ENCODE data around the gene DNM2. TPM values are rescaled to one million over a fixed set of nuclear protein-coding genes. Genes with fewer than 3 reads are reported as not detected.

The DNM2 gene
- total and polyA plus RNA-seq, 9 of the 15 experiments (the other 6 are each of a cell fraction or from before 2014, with no cell fraction given): 2.2 to 161 (median 72.6) TPM

DNA sequence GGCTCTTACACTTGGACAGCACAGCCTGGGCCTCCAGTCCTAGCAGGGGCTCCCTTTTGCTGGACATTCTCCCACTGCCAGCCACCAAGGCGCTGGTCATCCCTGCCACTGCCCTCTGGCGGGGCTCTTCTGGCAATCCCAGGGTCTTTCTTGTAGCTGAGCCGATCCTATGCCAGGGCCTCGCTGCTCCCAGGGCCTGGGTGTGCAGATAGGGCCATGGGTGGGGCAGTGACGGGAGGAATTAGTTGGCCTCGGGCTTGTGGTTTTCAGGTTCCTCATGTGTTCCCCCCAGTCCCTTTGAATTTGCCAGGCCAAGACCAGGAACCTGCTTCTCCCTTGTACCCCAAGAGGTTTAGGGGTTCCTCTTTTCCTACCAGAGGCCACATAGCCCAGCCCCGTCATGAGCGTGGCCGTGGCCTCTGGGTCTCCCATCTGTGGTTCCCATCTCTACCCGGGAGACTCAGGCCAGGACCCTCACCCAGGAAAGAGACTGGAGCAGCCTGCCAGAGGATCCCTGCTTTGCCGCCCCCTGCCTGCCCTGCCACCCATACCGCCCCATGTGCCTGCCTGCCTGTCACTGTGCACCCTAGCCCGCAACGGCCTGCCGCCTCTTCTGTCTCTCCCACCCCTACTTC, 91.9 kb downstream of the DNM2 start (continued):
- TF ChIP-seq, protein P1, sequence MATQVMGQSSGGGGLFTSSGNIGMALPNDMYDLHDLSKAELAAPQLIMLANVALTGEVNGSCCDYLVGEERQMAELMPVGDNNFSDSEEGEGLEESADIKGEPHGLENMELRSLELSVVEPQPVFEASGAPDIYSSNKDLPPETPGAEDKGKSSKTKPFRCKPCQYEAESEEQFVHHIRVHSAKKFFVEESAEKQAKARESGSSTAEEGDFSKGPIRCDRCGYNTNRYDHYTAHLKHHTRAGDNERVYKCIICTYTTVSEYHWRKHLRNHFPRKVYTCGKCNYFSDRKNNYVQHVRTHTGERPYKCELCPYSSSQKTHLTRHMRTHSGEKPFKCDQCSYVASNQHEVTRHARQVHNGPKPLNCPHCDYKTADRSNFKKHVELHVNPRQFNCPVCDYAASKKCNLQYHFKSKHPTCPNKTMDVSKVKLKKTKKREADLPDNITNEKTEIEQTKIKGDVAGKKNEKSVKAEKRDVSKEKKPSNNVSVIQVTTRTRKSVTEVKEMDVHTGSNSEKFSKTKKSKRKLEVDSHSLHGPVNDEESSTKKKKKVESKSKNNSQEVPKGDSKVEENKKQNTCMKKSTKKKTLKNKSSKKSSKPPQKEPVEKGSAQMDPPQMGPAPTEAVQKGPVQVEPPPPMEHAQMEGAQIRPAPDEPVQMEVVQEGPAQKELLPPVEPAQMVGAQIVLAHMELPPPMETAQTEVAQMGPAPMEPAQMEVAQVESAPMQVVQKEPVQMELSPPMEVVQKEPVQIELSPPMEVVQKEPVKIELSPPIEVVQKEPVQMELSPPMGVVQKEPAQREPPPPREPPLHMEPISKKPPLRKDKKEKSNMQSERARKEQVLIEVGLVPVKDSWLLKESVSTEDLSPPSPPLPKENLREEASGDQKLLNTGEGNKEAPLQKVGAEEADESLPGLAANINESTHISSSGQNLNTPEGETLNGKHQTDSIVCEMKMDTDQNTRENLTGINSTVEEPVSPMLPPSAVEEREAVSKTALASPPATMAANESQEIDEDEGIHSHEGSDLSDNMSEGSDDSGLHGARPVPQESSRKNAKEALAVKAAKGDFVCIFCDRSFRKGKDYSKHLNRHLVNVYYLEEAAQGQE (IDR thresholded peaks at IDR 0.05; ENCODE audit: borderline replicate concordance): no peak
- TF ChIP-seq, protein P1 (CRISPR knock-in tag; IDR thresholded peaks at IDR 0.05; ENCODE audit: low read depth): no peak
- TF ChIP-seq ZNF253 (CRISPR knock-in tag; conservative IDR thresholded peaks at IDR 0.05): no peak
- TF ChIP-seq ATF1 (CRISPR knock-in tag; IDR thresholded peaks at IDR 0.05): no peak
- no peak for TF ChIP-seq ATF1 (tag; IDR thresholded peaks at IDR 0.05)
- TF ChIP-seq ZNF121 (CRISPR knock-in tag; conservative IDR thresholded peaks at IDR 0.05): no peak
- TF ChIP-seq NBN (IDR thresholded peaks at IDR 0.05; ENCODE audit: low read depth): no peak
- TF ChIP-seq POLR3A (IDR thresholded peaks at IDR 0.05; ENCODE audit: borderline replicate concordance, extremely low read depth, insufficient read depth, insufficient read length): no peak
- TF ChIP-seq SPI1 (IDR thresholded peaks at IDR 0.05; ENCODE audit: borderline replicate concordance, low read depth, low read length): peak; percentile 54; the same call in 1 of the 2 replicates
- TF ChIP-seq CXXC5 (CRISPR knock-in tag; IDR thresholded peaks at IDR 0.05): 0 out of 2 replicates have a peak, but pooled peaks have one; percentile 28
